Fibroblast of lung (primary cell): ENCODE data around the gene C10orf143.

Experiments used
- CTCF ChIP-seq, 2 donors: IDR thresholded peaks in 1 of 2; conservative IDR thresholded peaks in 1 of 2; 1 replicate in 1 of 2; 2 replicates in 1 of 2; pipeline ENCODE4 v1.5.1; 2011 to 2012; ENCODE audit warnings: low read length in 2 of 2, control low read depth in 1 of 2, inconsistent platforms in 1 of 2, low read depth in 1 of 2, mild to moderate bottlenecking in 1 of 2
- EZH2 ChIP-seq: IDR thresholded peaks from 2 replicates; pipeline ENCODE4 v1.5.1; 2012; ENCODE audit warnings: low read length, control low read depth, mild to moderate bottlenecking; ENCODE audit errors: missing control alignments

- no peak for TF ChIP-seq CTCF (conservative IDR thresholded peaks at IDR 0.05 in 1 of 2, IDR thresholded peaks at IDR 0.05 in 1 of 2; ENCODE audit: low read depth in 1 of 2, low read length in 2 of 2)
- no peak for TF ChIP-seq EZH2
Observed at GRCh38 chr10:130066743-130067142, 43.9 kb downstream of the C10orf143 start.
